Neuronal stem cell (in vitro differentiated cells): Measurements from ENCODE around the gene PGA4.
"Not testable (repeated sequence)": the region's sequence is repeated elsewhere in the genome, so short reads cannot be mapped to it uniquely, and the experiment has no call there.

Experiments
- DNase-seq: peaks from one replicate; pipeline ENCODE4 v3.0.0-alpha.2; 2013; ENCODE audit warnings: low spot score
- H2AFZ ChIP-seq: one replicate; pipeline ENCODE4 v1.6.1; 2013; ENCODE audit warnings: mild to moderate bottlenecking, low read length, inconsistent platforms
- H2AK5ac ChIP-seq: 2 replicates; pipeline ENCODE4 v1.6.1; 2013; ENCODE audit warnings: low read depth, mild to moderate bottlenecking, inconsistent platforms, low read length, moderate library complexity, mixed read lengths
- H2BK120ac ChIP-seq: 2 replicates; pipeline ENCODE4 v1.6.1; 2013; ENCODE audit warnings: low read depth, mild to moderate bottlenecking, inconsistent platforms, low read length, moderate library complexity, mixed read lengths
- H2BK12ac ChIP-seq: one replicate; pipeline ENCODE4 v1.6.1; 2013; ENCODE audit warnings: low read length, inconsistent platforms
- H2BK15ac ChIP-seq: 2 replicates; pipeline ENCODE4 v1.6.1; 2013; ENCODE audit warnings: mild to moderate bottlenecking, low read length, inconsistent platforms, mixed read lengths
- H2BK5ac ChIP-seq: one replicate; pipeline ENCODE4 v1.6.1; 2013; ENCODE audit warnings: inconsistent platforms, mild to moderate bottlenecking, low read length, moderate library complexity
- H3K14ac ChIP-seq: one replicate; pipeline ENCODE4 v1.6.1; 2013; ENCODE audit warnings: low read length, inconsistent platforms
- H3K18ac ChIP-seq: 2 replicates; pipeline ENCODE4 v1.6.1; 2013; ENCODE audit warnings: low read length, inconsistent platforms
- H3K23ac ChIP-seq: 2 replicates; pipeline ENCODE4 v1.6.1; 2013; ENCODE audit warnings: low read depth, mild to moderate bottlenecking, mixed read lengths, low read length, inconsistent platforms; ENCODE audit not compliant: poor library complexity
- H3K27ac ChIP-seq: replicated peaks from 3 replicates; pipeline ENCODE4 v1.5.1; 2013; ENCODE audit warnings: low read length, inconsistent platforms
- H3K27me3 ChIP-seq, 3 experiments: 2 replicates each; pipeline ENCODE4 v1.6.1; 2013; ENCODE audit warnings: low read length in 3 of 3, mild to moderate bottlenecking in 2 of 3, inconsistent platforms in 1 of 3, low read depth in 1 of 3, mixed read lengths in 1 of 3, moderate library complexity in 1 of 3; ENCODE audit not compliant: control insufficient read depth in 3 of 3, insufficient read depth in 3 of 3
- H3K36me3 ChIP-seq, 2 donors: replicated peaks in 1 of 2; 2 replicates each; pipeline ENCODE4 v1.6.1; 2013; ENCODE audit warnings: low read length in 2 of 2; ENCODE audit not compliant: control insufficient read depth in 2 of 2, insufficient read depth in 2 of 2
- H3K4ac ChIP-seq: 2 replicates; pipeline ENCODE4 v1.6.1; 2013; ENCODE audit warnings: inconsistent platforms, mild to moderate bottlenecking, low read length, moderate library complexity
- H3K4me1 ChIP-seq, 2 donors: 1 replicate in 1 of 2; 2 replicates in 1 of 2; pipeline ENCODE4 v1.6.1; 2013; ENCODE audit warnings: low read length in 2 of 2, low read depth in 1 of 2; ENCODE audit not compliant: control insufficient read depth in 2 of 2, insufficient read depth in 1 of 2
- H3K4me2 ChIP-seq: one replicate; pipeline ENCODE4 v1.6.1; 2013; ENCODE audit warnings: mild to moderate bottlenecking, low read length, inconsistent platforms; ENCODE audit not compliant: insufficient read depth, poor library complexity, severe bottlenecking
- H3K4me3 ChIP-seq, 2 donors: 2 replicates each; pipeline ENCODE4 v1.5.1; 2013; ENCODE audit warnings: low read length in 2 of 2, mild to moderate bottlenecking in 2 of 2, inconsistent platforms in 1 of 2, moderate library complexity in 1 of 2
- H3K79me1 ChIP-seq: one replicate; pipeline ENCODE4 v1.6.1; 2013; ENCODE audit warnings: low read depth, mild to moderate bottlenecking, inconsistent platforms, low read length, moderate library complexity
- H3K9ac ChIP-seq: one replicate; pipeline ENCODE4 v1.6.1; 2013; ENCODE audit warnings: mild to moderate bottlenecking, low read depth, low read length, inconsistent platforms; ENCODE audit not compliant: poor library complexity
- H3K9me3 ChIP-seq, 2 donors: replicated peaks in 1 of 2; 2 replicates each; pipeline versions ENCODE3 to v1.6.1; 2013; ENCODE audit warnings: low read length in 2 of 2, mild to moderate bottlenecking in 2 of 2, inconsistent platforms in 1 of 2, low read depth in 1 of 2, mixed read lengths in 1 of 2, moderate library complexity in 1 of 2; ENCODE audit not compliant: control insufficient read depth in 2 of 2, insufficient read depth in 1 of 2
- H4K8ac ChIP-seq: one replicate; pipeline ENCODE4 v1.6.1; 2013; ENCODE audit warnings: low read depth, mild to moderate bottlenecking, inconsistent platforms, low read length, moderate library complexity
- H4K91ac ChIP-seq: one replicate; pipeline ENCODE4 v1.6.1; 2013; ENCODE audit warnings: low read length, low read depth, mild to moderate bottlenecking, inconsistent platforms; ENCODE audit not compliant: poor library complexity
- WGBS, 2 donors: extraction: QIAGEN DNeasy Blood & Tissue Kit; methylation state at CpG; one replicate each; pipeline ENCODE4 v1.1.7; 2013; ENCODE audit warnings: missing lambda C conversion rate in 2 of 2, mixed read lengths in 1 of 2; ENCODE audit not compliant: insufficient read length in 2 of 2, insufficient replicate concordance in 1 of 2; ENCODE audit errors: extremely low coverage in 2 of 2; 5-methylcytosine and 5-hydroxymethylcytosine counted together

Gene PGA4

DNA sequence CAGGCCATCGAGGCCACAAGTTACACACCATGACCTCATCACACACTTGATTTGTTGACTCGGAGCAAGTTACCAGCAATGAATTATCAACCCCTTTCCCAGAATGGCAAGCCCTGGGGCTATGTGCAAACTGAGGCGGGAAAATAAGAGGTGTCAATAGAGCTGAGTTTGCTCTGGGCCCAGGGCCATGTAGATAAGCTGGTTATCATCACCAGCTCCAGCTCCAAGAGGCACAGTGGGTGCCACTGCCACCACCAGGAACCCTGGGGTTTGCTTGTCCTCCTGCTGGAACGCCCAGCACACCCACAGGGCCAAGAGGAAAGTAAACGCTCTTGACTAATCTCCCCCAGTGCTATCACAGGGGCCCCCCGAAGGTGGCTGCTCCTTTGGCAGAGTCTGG, 47.9 kb upstream of the PGA4 start:
- H3K14ac ChIP-seq: no peak overlapping the region
- no peaks in the 10 kb centered on the region for H3K36me3 ChIP-seq
- H4K8ac ChIP-seq: no peak overlapping the region
- no peaks in the 10 kb centered on the region for H3K79me1 ChIP-seq
- H3K4ac ChIP-seq: no peak overlapping the region
- no peak overlapping the region for H2BK120ac ChIP-seq
- no peak overlapping the region for H3K9ac ChIP-seq
- no peak overlapping the region for H3K4me3 ChIP-seq
- no peaks in the 10 kb centered on the region for H3K4me1 ChIP-seq
- no peak overlapping the region for H3K27ac ChIP-seq
- peak overlapping the region; percentile 60 for H3K18ac ChIP-seq
- no peak overlapping the region for H2BK5ac ChIP-seq
- H3K4me2 ChIP-seq: no peak overlapping the region
- no CpG with 5 or more reads among the region's 6 CpGs for WGBS, 2 donors
- no peak overlapping the region for H2BK15ac ChIP-seq
- H3K9me3 ChIP-seq: peaks cover 0 to 4% of the 10 kb centered on the region in 2 donors
- H4K91ac ChIP-seq: no peak overlapping the region
- no peak overlapping the region for H3K23ac ChIP-seq
- no peak overlapping the region for H2AK5ac ChIP-seq
- no peak overlapping the region for H2AFZ ChIP-seq
- no peak for DNase-seq
- peaks cover 0 to 31% (median 0%) of the 10 kb centered on the region in 3 experiments for H3K27me3 ChIP-seq
- H2BK12ac ChIP-seq: no peak overlapping the region

DNA sequence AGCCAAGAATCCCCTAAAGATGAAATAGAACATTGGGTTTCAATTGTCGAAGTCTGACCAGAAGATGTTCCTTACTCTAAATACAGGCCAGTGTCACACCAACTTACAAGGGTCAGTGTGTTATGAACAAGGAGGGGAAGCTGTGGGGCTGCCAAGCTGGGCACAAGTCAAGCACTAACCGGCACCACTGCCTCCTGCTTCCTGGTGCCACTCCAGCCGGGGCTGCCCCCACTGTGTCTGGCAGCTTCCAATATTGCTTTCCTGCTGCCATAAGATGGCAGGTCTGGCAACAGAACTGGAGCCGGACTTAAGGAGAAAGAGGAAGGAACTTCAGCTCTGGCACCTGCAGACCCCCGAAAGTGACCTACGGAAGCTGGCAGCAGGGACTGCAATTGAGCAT, 47.2 kb upstream of the PGA4 start:
- Histone ChIP-seq H3K14ac (no peak overlapping the region), H3K9ac (no peak overlapping the region), H3K18ac (no peak overlapping the region), H3K27me3 (peaks cover 0 to 31% (median 0%) of the 10 kb centered on the region in 3 experiments), H2BK12ac (no peak overlapping the region), H4K8ac (no peak overlapping the region), H3K23ac (no peak overlapping the region), H3K4me2 (no peak overlapping the region), H2BK5ac (no peak overlapping the region), H3K4me1 (no peaks in the 10 kb centered on the region), H3K36me3 (no peaks in the 10 kb centered on the region), H2BK120ac (no peak overlapping the region), H2AFZ (no peak overlapping the region), H4K91ac (no peak overlapping the region), H3K9me3 (peaks cover 0 to 4% of the 10 kb centered on the region in 2 donors), H3K27ac (no peak overlapping the region), H3K4ac (no peak overlapping the region), H3K79me1 (no peaks in the 10 kb centered on the region), H2BK15ac (no peak overlapping the region), H3K4me3 (no peak overlapping the region), H2AK5ac (no peak overlapping the region)
- whole genome bisulfite sequencing, 2 donors: no CpG with 5 or more reads among the region's 6 CpGs
- no peak for DNase-seq

DNA sequence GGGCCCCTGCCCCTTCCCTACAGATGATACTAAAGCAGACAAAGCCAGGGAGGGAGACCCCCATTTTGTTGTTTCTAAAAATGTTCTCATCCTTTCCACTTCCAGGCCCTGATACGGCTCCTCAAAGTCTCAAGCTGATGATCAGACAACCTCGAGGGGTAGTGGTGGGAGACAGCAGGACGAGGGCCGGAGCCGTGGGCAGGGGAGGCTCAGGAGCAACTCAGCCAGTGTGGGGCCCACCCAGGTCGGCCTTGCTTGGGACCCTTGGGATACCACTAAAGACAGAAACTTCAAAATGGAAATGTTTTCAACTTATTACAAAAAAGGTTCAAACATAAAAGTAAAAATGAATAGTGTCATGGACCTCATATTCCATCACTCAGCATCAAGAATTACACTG, 45.7 kb upstream of the PGA4 start:
- no peak overlapping the region for H3K9ac ChIP-seq
- no peak overlapping the region for H2AK5ac ChIP-seq
- H3K18ac ChIP-seq: no peak overlapping the region
- no peak overlapping the region for H4K91ac ChIP-seq
- no peaks in the 10 kb centered on the region for H3K36me3 ChIP-seq
- H3K27me3 ChIP-seq: peaks cover 0 to 34% (median 0%) of the 10 kb centered on the region in 3 experiments
- peak overlapping the region; percentile 49 for H2AFZ ChIP-seq
- no peak overlapping the region for H3K4me2 ChIP-seq
- no CpG with 5 or more reads among the region's 6 CpGs for whole genome bisulfite sequencing, 2 donors
- H3K4me3 ChIP-seq: no peak overlapping the region
- no peak overlapping the region for H2BK12ac ChIP-seq
- no peak for DNase-seq
- no peak overlapping the region for H2BK15ac ChIP-seq
- H3K4ac ChIP-seq: no peak overlapping the region
- no peaks in the 10 kb centered on the region for H3K4me1 ChIP-seq
- H2BK120ac ChIP-seq: no peak overlapping the region
- H3K79me1 ChIP-seq: no peaks in the 10 kb centered on the region
- no peak overlapping the region for H3K27ac ChIP-seq
- peaks cover 0 to 4% of the 10 kb centered on the region in 2 donors for H3K9me3 ChIP-seq
- H3K14ac ChIP-seq: no peak overlapping the region
- H4K8ac ChIP-seq: no peak overlapping the region
- H3K23ac ChIP-seq: no peak overlapping the region
- no peak overlapping the region for H2BK5ac ChIP-seq

DNA sequence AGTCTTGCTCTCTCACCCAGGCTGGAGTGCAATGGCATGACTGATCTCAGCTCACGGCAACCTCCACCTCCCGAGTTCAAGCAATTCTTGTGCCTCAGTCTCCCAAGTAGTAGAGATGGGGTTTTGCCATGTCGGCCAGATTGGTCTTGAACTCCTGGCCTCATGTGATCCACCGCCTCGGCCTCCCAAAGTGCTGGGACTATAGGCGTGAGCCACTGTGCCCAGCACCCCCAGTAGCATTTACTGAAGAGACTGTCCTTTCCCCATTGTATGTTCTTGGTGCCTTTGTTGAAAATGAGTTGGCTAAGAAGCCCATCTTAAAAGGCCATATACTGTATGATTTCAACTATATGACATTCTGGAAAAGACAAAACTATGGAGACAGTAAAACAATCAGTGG, 41.9 kb upstream of the PGA4 start:
- not testable (repeated sequence) for H3K9me3 ChIP-seq, H3K4ac ChIP-seq, DNase-seq, H3K18ac ChIP-seq, H2AFZ ChIP-seq, H3K23ac ChIP-seq, H4K91ac ChIP-seq, H3K79me1 ChIP-seq, H4K8ac ChIP-seq, H2BK15ac ChIP-seq, H2AK5ac ChIP-seq, H3K27ac ChIP-seq, H2BK120ac ChIP-seq, H3K4me2 ChIP-seq, H2BK5ac ChIP-seq, H3K4me3 ChIP-seq, H2BK12ac ChIP-seq, H3K36me3 ChIP-seq, H3K4me1 ChIP-seq, H3K9ac ChIP-seq, H3K14ac ChIP-seq
- peaks cover 0 to 21% (median 0%) of the 10 kb centered on the region in 3 experiments for H3K27me3 ChIP-seq
- WGBS, 2 donors: no CpG with 5 or more reads among the region's 6 CpGs
